SK-N-SH (cell line): ENCODE data around the gene NRTN.

ENCODE experiments used
- CTCF ChIP-seq: fragments of 200-600 bp; sonication (generic); IDR thresholded peaks from 2 replicates; pipeline ENCODE4 v1.6.1; 2017; ENCODE audit warnings: antibody characterized with exemption, mild to moderate bottlenecking, moderate library complexity
- EP300 ChIP-seq, 2 experiments: IDR thresholded peaks; 2 replicates each; pipeline versions ENCODE4 v1.4.0 to v1.6.1; 2012; ENCODE audit warnings: borderline replicate concordance in 1 of 2, low read depth in 1 of 2, low read length in 1 of 2
- EZH2phosphoT487 ChIP-seq: fragments of 200-600 bp; sonication (generic); IDR thresholded peaks from 2 replicates; pipeline ENCODE4 v1.6.1; 2017; ENCODE audit warnings: low read depth, mixed run types, mild to moderate bottlenecking, antibody characterized with exemption, moderate library complexity, borderline replicate concordance
- GATA2 ChIP-seq: sonication (generic); formaldehyde crosslinking; IDR thresholded peaks from 2 replicates; pipeline ENCODE4 v1.5.0; 2020; ENCODE audit warnings: mild to moderate bottlenecking, missing genetic modification reagents
- MAX ChIP-seq: IDR thresholded peaks from 2 replicates; pipeline ENCODE4 v1.4.0; 2012; ENCODE audit warnings: low read depth
- MXI1 ChIP-seq: IDR thresholded peaks from 2 replicates; pipeline ENCODE4 v1.6.1; 2012; ENCODE audit warnings: mild to moderate bottlenecking, low read depth, low read length, improper control_type of control experiment
- POLR2AphosphoS5 ChIP-seq: IDR thresholded peaks from 2 replicates; pipeline ENCODE4 v1.6.1; 2012; ENCODE audit warnings: low read depth, low read length
- REST ChIP-seq: IDR thresholded peaks from 2 replicates; pipeline ENCODE4 v1.6.1; 2012; ENCODE audit warnings: mild to moderate bottlenecking, low read depth, low read length, moderate library complexity
- SIN3A ChIP-seq: IDR thresholded peaks from 2 replicates; pipeline ENCODE4 v1.6.1; 2012; ENCODE audit warnings: low read depth, mild to moderate bottlenecking, low read length, moderate library complexity, borderline replicate concordance
- TAF1 ChIP-seq: IDR thresholded peaks from 2 replicates; pipeline ENCODE4 v1.6.1; 2012; ENCODE audit warnings: low read depth, mild to moderate bottlenecking, low read length, moderate library complexity, borderline replicate concordance
- TCF12 ChIP-seq: IDR thresholded peaks from 2 replicates; pipeline ENCODE4 v1.4.0; 2012

GRCh38 chr19:5789351-5789761, 15.5 kb upstream of the NRTN start:
- TF ChIP-seq CTCF, result no peak
- TF ChIP-seq MAX, result no peak
- no peak for TF ChIP-seq TAF1
- no peak for TF ChIP-seq GATA2 (CRISPR knock-in tag)
- no peak for TF ChIP-seq MXI1
- no peak for TF ChIP-seq POLR2AphosphoS5
- no peak for TF ChIP-seq REST
- no peak for TF ChIP-seq SIN3A
- TF ChIP-seq TCF12, result no peak
- TF ChIP-seq EZH2phosphoT487, result no peak
- no peak for TF ChIP-seq EP300 (IDR thresholded peaks at IDR 0.05; ENCODE audit: borderline replicate concordance in 1 of 2, low read depth in 1 of 2, low read length in 1 of 2)
